ENCODE results near the gene ACAD10.

GRCh38 chr12:111687952-111688351 lies 2.1 kb downstream of the ACAD10 start:
- TF ChIP-seq POLR2A (IDR thresholded peaks at IDR 0.05; ENCODE audit: low read depth) (no peak), CTCF (IDR thresholded peaks at IDR 0.05) (no peak), POLR2AphosphoS5 (IDR thresholded peaks at IDR 0.05) (no peak), EP300 (IDR thresholded peaks at IDR 0.05) (no peak)
